ENCODE measurements around the gene MAMDC2.

MAMDC2 gene

DNA sequence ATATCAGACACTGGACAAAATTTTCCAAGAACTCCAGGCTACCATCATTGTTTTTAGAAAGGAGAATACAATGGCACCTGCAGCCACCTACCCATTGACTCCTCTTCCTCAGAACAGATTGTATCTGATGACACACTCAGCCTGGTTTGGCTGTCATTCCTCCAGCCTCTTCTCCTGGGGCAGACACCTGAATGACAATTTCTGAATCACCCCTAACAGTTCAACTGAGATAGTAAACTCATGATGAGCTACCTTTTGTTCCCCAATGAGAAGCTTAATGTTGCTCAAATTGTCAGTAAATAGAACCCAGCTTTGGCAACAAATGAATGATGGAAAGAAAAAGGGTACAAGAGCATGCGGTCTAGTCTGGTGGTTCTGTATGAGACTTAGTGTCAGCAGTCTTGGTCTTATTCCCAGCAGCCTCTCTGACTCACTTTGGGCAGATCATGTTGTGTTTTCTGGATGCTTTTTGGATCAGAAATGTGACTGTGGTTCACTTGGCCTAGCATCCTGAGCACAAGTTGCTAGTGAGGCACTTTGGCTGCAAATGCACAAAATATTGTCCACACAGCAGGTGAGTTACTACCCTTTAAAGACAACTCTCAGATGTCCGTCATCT, 78.3 kb downstream of the MAMDC2 start:
- Histone ChIP-seq H3K4me1 (ENCODE audit: control insufficient read depth, insufficient read depth, low read length) (peaks cover 3% of the 10 kb centered on the region; the same call in 1 of the 2 replicates), H3K9ac (ENCODE audit: low read length) (no peak overlapping the region), H3K27me3 (ENCODE audit: control insufficient read depth, insufficient read depth, low read length) (no peaks in the 10 kb centered on the region), H3K27ac (ENCODE audit: low read depth, low read length) (no peak overlapping the region), H3K9me3 (ENCODE audit: control insufficient read depth, insufficient read depth, low read depth, low read length) (no peaks in the 10 kb centered on the region), H3K4me3 (ENCODE audit: low read depth, low read length) (no peak overlapping the region), H3K36me3 (ENCODE audit: control insufficient read depth, insufficient read depth, low read length) (no peaks in the 10 kb centered on the region)

- Histone ChIP-seq H3K36me3 (ENCODE audit: control insufficient read depth, insufficient read depth, low read length) (no peaks in the 10 kb centered on the region), H3K9me3 (ENCODE audit: control insufficient read depth, insufficient read depth, low read depth, low read length) (no peaks in the 10 kb centered on the region), H3K4me1 (ENCODE audit: control insufficient read depth, insufficient read depth, low read length) (peaks cover 7% of the 10 kb centered on the region; the same call in 1 of the 2 replicates), H3K27ac (ENCODE audit: low read depth, low read length) (no peak overlapping the region), H3K9ac (ENCODE audit: low read length) (no peak overlapping the region), H3K4me3 (ENCODE audit: low read depth, low read length) (no peak overlapping the region), H3K27me3 (ENCODE audit: control insufficient read depth, insufficient read depth, low read length) (no peaks in the 10 kb centered on the region)
These were observed 80.0 kb downstream of the MAMDC2 start for GRCh38 chr9:70123695-70124094.

- Histone ChIP-seq H3K27me3 (ENCODE audit: control insufficient read depth, insufficient read depth, low read length) (no peaks in the 10 kb centered on the region), H3K9ac (ENCODE audit: low read length) (no peak overlapping the region), H3K36me3 (ENCODE audit: control insufficient read depth, insufficient read depth, low read length) (no peaks in the 10 kb centered on the region), H3K4me3 (ENCODE audit: low read depth, low read length) (no peak overlapping the region), H3K9me3 (ENCODE audit: control insufficient read depth, insufficient read depth, low read depth, low read length) (no peaks in the 10 kb centered on the region), H3K4me1 (ENCODE audit: control insufficient read depth, insufficient read depth, low read length) (peaks cover 7% of the 10 kb centered on the region; the same call in 1 of the 2 replicates), H3K27ac (ENCODE audit: low read depth, low read length) (no peak overlapping the region)
These were observed 82.1 kb downstream of the MAMDC2 start for GRCh38 chr9:70125621-70126263.

DNA sequence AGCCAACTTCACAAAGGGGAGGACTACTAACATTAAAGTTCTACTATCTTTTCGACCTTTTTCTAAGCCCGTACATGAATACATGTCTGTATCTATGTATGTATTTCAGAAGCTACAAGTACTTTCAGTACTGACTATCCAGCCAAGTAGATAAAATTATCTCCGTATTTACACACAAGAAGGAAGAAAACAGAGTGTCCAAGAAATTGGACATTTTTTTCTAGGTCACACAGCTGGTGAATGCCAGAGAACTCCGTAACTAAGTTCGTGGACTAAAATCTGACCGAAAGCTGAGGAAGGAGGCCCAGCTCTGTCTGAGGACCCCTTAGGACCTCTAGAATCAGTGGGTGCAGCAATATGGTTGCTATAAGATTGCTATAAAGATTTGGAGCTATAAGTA, 83.4 kb downstream of the MAMDC2 start:
- Histone ChIP-seq H3K9me3 (ENCODE audit: control insufficient read depth, insufficient read depth, low read depth, low read length) (no peaks in the 10 kb centered on the region), H3K4me3 (ENCODE audit: low read depth, low read length) (no peak overlapping the region), H3K27me3 (ENCODE audit: control insufficient read depth, insufficient read depth, low read length) (no peaks in the 10 kb centered on the region), H3K9ac (ENCODE audit: low read length) (no peak overlapping the region), H3K27ac (ENCODE audit: low read depth, low read length) (no peak overlapping the region), H3K36me3 (ENCODE audit: control insufficient read depth, insufficient read depth, low read length) (no peaks in the 10 kb centered on the region), H3K4me1 (ENCODE audit: control insufficient read depth, insufficient read depth, low read length) (peaks cover 7% of the 10 kb centered on the region; the same call in 1 of the 2 replicates)

DNA sequence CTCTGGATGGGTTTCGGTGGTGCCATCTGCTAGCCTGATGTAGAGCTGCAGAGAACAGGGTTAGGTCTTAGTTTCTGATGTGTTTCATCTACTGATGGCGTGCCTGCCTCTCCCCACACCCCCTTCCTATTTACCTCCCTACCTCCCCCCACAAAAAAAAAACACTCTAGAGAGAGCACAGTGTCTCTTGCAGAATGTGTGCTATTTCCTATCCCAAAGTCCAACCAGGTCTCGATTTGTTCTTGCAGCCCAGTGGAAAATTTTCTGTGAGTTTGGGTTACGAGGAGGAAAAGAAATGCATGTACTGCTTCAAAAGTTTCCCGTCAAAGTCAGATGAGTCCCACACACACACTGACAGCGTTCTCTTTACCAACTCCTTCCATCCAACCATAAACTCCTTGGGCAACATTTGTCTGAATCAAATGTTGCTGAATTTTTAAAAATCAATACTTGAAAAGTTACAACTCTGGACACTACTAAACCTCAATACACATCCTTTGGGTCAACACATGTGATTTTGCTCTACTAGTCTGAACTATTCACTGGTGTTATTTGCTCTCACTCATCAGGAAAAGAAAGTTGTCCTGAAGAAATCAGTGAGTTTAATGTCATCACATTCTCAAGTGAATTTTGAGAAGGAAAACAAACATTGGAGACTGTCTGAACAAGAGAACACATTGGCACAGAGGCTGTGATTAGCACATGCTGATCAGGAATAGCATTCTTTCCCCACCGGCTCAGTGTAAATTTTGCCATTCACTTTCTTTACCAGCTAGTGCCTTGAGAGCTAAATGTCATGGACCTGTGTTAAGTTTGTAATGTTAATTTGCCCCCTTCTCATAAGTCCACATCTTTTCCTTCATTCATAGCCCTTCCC, 84.1 kb downstream of the MAMDC2 start:
- no peak overlapping the region for H3K4me3 ChIP-seq (ENCODE audit: low read depth, low read length)
- no peak overlapping the region for H3K27ac ChIP-seq (ENCODE audit: low read depth, low read length)
- no peaks in the 10 kb centered on the region for H3K27me3 ChIP-seq (ENCODE audit: control insufficient read depth, insufficient read depth, low read length)
- H3K9me3 ChIP-seq (ENCODE audit: control insufficient read depth, insufficient read depth, low read depth, low read length), result no peaks in the 10 kb centered on the region
- H3K9ac ChIP-seq (ENCODE audit: low read length), result no peak overlapping the region
- peaks cover 7% of the 10 kb centered on the region; the same call in 1 of the 2 replicates for H3K4me1 ChIP-seq (ENCODE audit: control insufficient read depth, insufficient read depth, low read length)
- H3K36me3 ChIP-seq (ENCODE audit: control insufficient read depth, insufficient read depth, low read length), result no peaks in the 10 kb centered on the region

- Histone ChIP-seq H3K4me1 (ENCODE audit: control insufficient read depth, insufficient read depth, low read length) (peaks cover 7% of the 10 kb centered on the region; the same call in 1 of the 2 replicates), H3K27ac (ENCODE audit: low read depth, low read length) (no peak overlapping the region), H3K4me3 (ENCODE audit: low read depth, low read length) (no peak overlapping the region), H3K27me3 (ENCODE audit: control insufficient read depth, insufficient read depth, low read length) (no peaks in the 10 kb centered on the region), H3K9ac (ENCODE audit: low read length) (no peak overlapping the region), H3K9me3 (ENCODE audit: control insufficient read depth, insufficient read depth, low read depth, low read length) (no peaks in the 10 kb centered on the region), H3K36me3 (ENCODE audit: control insufficient read depth, insufficient read depth, low read length) (no peaks in the 10 kb centered on the region)
These were observed 86.6 kb downstream of the MAMDC2 start for GRCh38 chr9:70130266-70130665.

- Histone ChIP-seq H3K9me3 (ENCODE audit: control insufficient read depth, insufficient read depth, low read depth, low read length) (no peaks in the 10 kb centered on the region), H3K4me3 (ENCODE audit: low read depth, low read length) (no peak overlapping the region), H3K27me3 (ENCODE audit: control insufficient read depth, insufficient read depth, low read length) (no peaks in the 10 kb centered on the region), H3K4me1 (ENCODE audit: control insufficient read depth, insufficient read depth, low read length) (peaks cover 3% of the 10 kb centered on the region; the same call in 1 of the 2 replicates), H3K27ac (ENCODE audit: low read depth, low read length) (no peak overlapping the region), H3K36me3 (ENCODE audit: control insufficient read depth, insufficient read depth, low read length) (no peaks in the 10 kb centered on the region), H3K9ac (ENCODE audit: low read length) (no peak overlapping the region)
These were observed 87.6 kb downstream of the MAMDC2 start for GRCh38 chr9:70131296-70131695.

DNA sequence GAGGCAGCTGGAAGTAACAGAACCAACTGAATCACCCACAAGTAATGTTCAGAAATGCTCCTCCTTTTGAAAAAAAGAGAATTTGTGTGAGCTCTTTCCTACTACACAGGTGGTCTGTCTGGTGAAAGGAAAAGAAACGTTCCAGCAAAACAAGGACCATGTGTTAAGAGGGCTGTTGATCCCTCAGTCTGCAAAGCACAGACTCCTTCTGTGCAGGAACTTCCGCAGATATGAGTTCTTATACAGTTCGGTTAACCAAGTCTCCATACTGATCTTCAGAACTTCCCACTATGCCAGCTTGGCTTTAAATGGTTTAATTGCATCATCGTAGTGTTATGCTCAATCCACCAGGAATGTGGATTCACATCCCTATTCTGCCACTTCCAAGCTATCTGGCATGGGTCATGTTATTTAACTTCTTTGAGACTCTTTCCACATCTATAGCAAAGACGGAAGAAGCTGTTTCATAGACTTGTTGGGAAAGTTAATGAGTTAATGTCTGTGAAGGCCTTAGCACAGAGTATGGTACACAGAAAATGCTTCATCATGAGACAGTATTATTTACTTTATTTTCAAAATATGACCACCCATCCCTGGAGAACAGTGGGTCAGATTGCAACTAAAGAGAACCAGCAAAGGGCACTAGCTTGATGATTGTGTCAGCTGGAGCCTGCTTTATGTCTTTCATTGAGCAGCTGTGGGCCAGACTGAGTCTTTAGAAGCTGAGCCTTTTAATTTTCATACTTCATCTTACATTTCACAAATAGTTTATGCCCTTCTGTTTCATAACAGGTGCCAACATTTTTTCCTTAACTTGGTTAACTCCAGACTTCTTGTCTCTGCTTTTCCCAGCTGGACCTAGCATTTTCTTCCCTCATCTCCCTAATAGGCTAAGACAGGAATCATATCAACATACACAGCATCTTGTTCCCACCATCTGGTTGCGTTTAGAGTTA, 89.9 kb downstream of the MAMDC2 start:
- no peak overlapping the region for H3K27ac ChIP-seq (ENCODE audit: low read depth, low read length)
- no peaks in the 10 kb centered on the region for H3K27me3 ChIP-seq (ENCODE audit: control insufficient read depth, insufficient read depth, low read length)
- H3K9ac ChIP-seq (ENCODE audit: low read length), result no peak overlapping the region
- no peaks in the 10 kb centered on the region for H3K4me1 ChIP-seq (ENCODE audit: control insufficient read depth, insufficient read depth, low read length)
- no peaks in the 10 kb centered on the region for H3K9me3 ChIP-seq (ENCODE audit: control insufficient read depth, insufficient read depth, low read depth, low read length)
- no peak overlapping the region for H3K4me3 ChIP-seq (ENCODE audit: low read depth, low read length)
- no peaks in the 10 kb centered on the region for H3K36me3 ChIP-seq (ENCODE audit: control insufficient read depth, insufficient read depth, low read length)

GRCh38 chr9:70134360-70134759, 90.7 kb downstream of the MAMDC2 start:
- no peak overlapping the region for H3K4me3 ChIP-seq (ENCODE audit: low read depth, low read length)
- no peaks in the 10 kb centered on the region for H3K9me3 ChIP-seq (ENCODE audit: control insufficient read depth, insufficient read depth, low read depth, low read length)
- H3K4me1 ChIP-seq (ENCODE audit: control insufficient read depth, insufficient read depth, low read length), result no peaks in the 10 kb centered on the region
- H3K36me3 ChIP-seq (ENCODE audit: control insufficient read depth, insufficient read depth, low read length), result no peaks in the 10 kb centered on the region
- no peak overlapping the region for H3K9ac ChIP-seq (ENCODE audit: low read length)
- no peak overlapping the region for H3K27ac ChIP-seq (ENCODE audit: low read depth, low read length)
- H3K27me3 ChIP-seq (ENCODE audit: control insufficient read depth, insufficient read depth, low read length), result no peaks in the 10 kb centered on the region

DNA sequence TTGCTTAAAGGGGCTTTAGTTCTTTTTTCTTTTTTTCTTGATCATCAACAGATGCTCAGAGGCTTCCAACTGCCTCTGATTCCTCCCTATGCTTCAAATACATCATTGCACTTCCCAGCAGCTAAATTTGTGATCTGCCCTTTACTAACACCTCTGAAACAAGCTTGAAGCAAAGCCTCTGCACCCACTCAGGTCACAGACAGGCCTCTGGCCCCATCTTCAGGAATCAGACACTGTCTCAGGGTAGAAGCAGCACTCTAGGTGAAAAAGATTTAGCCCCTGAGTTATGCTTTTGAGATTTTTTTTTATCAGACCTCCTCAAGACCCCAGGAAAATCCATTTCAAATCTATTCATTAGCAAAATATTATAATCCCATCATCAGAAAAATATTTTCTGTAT, 91.5 kb downstream of the MAMDC2 start:
- Histone ChIP-seq H3K9me3 (ENCODE audit: control insufficient read depth, insufficient read depth, low read depth, low read length) (no peaks in the 10 kb centered on the region), H3K4me1 (ENCODE audit: control insufficient read depth, insufficient read depth, low read length) (no peaks in the 10 kb centered on the region)

More for the DNA sequence above, 91.5 kb downstream of the MAMDC2 start:
- Histone ChIP-seq H3K27ac (ENCODE audit: low read depth, low read length) (no peak overlapping the region), H3K9ac (ENCODE audit: low read length) (no peak overlapping the region), H3K27me3 (ENCODE audit: control insufficient read depth, insufficient read depth, low read length) (no peaks in the 10 kb centered on the region), H3K4me3 (ENCODE audit: low read depth, low read length) (no peak overlapping the region), H3K36me3 (ENCODE audit: control insufficient read depth, insufficient read depth, low read length) (no peaks in the 10 kb centered on the region)
